Glomerular endothelial cell (primary cell): ENCODE results near the gene NEURL1. TPM values are rescaled to one million over a fixed set of nuclear protein-coding genes. Genes with fewer than 3 reads are reported as not detected.
"Not testable (repeated sequence)": the region's sequence is repeated elsewhere in the genome, so short reads cannot be mapped to it uniquely, and the experiment has no call there.

Experiments used
- DNase-seq: peaks from one replicate; pipeline ENCODE4 v3.0.0-alpha.2; 2011; ENCODE audit warnings: low read depth, low spot score; ENCODE audit errors: extremely low read depth
- total RNA-seq: library from RNA; depleted of rRNA; stranded (reverse); fragments of >200 nt; gene quantifications from 2 replicates; pipeline ENCODE4 v1.2.3, GENCODE V29; 2015

NEURL1 gene
- total RNA-seq, 1 donor from 2014 or later, result 0.47 TPM

- no peak for DNase-seq
These were observed 108.7 kb downstream of the NEURL1 start for GRCh38 chr10:103602028-103602851.

DNA sequence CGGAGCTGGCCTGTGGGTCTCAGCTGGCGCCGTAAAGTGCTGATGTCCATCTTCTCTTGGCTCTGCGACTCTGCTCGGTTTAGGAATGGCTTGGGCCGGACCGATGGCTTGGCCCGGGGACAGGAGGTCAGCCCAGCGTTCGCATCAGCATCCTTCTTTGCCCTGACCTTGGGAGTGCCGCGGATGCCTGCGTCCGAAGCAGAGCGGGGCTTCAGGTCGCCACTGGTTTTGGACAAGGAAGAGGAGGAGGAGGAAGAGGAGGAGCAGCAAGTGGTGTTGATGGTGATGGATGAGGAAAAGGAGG, 109.3 kb downstream of the NEURL1 start:
- DNase-seq, result no peak

DNA sequence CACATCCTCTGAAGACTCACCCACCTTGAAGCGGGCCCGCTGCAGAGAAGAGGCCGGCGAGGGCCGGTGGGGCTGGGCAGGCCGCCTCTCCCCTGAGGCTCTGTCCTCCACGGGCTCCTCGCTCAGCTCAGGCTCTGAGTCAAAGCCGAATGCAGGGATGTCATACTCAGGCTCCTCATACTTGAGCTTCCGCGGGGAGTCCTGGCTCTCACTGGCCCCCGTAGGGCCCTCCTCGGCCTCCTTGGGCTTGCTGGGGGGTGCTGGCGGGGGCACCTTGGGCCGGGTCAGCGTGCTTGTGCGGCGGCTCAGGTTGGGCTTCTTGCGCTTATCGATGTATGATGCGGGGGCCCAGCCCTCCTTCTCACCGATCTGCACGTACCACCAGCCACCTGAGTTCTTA, 109.9 kb downstream of the NEURL1 start:
- no peak for DNase-seq

GRCh38 chr10:103605359-103606096, 112.0 kb downstream of the NEURL1 start:
- DNase-seq, result peak; percentile 5

DNA sequence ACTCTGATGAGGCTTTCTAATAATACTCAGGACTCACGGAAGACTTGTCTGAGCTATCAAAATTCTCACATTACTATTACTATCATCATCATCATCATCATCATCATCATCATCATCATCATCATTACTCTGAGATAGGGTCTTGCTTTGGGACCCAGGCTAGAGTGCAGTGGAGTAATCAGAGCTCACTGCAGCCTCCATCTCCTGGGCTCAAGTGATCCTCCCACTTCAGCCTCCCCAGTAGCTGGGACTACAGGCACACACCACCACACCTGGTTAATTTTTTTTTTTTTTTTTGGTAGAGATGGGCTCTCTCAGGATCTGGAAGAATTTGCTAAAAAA, 112.6 kb downstream of the NEURL1 start:
- not testable (repeated sequence) for DNase-seq

DNA sequence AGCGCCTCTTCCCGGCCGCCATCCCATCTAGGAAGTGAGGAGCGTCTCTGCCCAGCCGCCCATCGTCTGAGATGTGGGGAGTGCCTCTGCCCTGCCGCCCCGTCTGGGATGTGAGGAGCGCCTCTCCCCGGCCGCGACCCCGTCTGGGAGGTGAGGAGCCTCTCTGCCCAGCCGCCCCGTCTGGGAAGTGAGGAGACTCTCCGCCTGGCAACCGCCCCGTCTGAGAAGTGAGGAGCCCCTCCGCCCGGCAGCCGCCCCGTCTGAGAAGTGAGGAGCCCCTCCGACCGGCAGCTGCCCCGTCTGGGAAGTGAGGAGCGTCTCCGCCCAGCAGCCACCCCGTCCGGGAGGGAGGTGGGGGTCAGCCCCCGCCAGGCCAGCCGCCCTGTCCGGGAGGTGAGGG, 113.5 kb downstream of the NEURL1 start:
- not testable (repeated sequence) for DNase-seq

- DNase-seq, result not testable (repeated sequence)
These were observed 114.6 kb downstream of the NEURL1 start for GRCh38 chr10:103608056-103608455.

DNA sequence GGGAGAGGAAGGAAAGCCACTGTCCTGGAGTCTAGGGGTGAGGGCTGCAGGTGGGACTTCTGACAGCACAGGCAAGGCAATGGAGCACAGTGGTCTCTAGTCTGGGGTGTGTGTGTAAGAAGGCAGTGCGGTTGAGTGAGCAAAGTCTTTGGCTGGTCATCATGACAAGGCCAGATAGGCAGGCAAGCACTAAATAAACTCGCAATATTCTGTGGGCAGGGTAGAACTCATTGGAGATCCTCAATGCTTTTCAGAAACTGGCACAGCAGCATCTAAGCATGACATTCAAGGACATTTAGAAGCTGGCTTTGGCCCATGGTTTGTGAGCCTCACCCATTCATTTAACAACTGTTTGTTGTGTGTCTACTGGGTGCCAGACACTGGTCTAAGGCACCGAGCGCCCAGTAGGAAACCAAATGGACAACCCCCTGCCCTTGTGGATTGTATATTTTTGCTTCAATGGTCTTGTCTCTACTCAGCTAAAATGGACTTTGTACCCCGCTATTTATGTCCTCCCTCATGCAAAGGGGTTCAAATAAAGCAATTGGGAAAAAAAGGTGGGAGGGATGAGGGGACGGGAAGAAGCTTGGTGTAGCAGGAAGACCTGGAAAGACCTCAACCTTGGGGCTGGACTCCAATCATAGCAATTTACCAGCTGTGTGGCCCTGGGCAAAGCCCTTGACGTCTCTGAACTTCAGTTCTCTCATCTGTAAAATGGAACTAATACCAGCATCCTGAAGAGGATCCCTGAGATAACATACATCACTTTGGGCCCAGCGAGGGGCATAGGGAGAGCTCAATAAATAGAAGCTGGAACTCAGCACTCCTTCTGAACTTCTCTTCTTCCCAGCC, 116.0 kb downstream of the NEURL1 start:
- no peak for DNase-seq

DNA sequence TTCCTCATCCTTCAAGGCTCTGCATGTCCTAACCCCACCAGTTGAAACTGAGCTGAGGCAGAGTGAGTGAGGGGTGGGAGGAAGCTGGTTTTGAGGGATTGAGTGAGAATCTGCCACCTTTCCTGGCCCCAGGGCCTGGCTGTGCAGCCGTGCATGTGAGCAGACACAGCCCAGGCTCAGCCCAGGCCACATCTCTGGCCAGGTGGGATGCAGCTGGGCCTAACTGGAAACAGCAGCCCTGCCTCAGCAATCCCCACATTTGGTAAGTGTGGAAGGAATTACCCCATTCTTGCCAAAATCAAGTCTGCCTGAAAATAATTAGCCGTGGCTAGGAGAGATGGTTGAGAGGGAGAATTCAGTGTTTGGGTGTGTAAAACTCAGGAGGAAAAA, 116.6 kb downstream of the NEURL1 start:
- DNase-seq, result no peak

DNA sequence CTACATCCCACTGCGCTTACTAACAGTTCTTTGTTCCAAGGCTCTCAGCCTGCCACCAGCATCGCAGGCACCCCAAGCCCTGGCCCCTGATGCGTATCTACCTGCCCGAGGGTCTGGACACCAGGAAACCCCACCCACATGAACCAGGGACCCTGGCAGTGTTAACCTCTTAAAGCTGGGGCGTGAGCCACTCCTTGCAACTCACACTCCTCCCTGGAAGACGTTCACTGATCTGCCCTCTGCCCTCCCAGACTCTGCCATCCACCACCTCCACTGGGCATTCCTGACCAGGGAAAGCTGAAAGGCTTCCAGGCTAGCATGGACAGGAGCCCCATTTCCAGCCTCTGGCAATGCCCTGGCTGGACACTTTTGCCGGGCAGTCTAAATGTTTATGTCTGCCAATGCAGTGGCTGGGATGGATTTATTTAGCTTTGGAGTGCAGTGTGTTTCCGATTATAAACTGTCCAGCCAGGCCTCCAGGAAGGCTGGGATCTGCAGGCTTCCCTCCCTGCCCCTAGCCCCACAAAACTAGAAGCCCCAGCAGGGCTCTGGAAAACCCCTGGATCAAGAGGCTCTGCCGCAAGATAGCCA, 117.5 kb downstream of the NEURL1 start:
- no peak for DNase-seq

- no peak for DNase-seq
These were observed 119.2 kb downstream of the NEURL1 start for GRCh38 chr10:103612462-103613365.

DNA sequence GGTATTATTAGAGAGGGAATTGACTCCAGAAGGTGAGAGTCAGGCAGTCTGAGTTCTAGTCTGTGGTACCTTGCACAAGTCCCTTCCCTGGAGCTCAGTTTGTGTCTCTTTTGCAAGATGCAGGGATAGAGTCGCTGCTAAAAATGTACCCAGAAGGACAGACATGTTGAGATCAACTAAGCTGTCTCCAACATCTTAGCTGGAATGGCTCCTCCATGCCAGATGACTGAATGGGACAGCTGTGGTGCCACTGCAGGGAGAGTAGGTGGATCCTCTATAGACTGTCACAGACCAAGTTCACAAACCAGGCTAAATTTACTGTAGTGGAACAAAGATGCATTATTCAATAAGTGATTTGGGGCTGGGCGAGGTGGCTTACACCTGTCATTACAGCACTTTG, 120.1 kb downstream of the NEURL1 start:
- no peak for DNase-seq

DNA sequence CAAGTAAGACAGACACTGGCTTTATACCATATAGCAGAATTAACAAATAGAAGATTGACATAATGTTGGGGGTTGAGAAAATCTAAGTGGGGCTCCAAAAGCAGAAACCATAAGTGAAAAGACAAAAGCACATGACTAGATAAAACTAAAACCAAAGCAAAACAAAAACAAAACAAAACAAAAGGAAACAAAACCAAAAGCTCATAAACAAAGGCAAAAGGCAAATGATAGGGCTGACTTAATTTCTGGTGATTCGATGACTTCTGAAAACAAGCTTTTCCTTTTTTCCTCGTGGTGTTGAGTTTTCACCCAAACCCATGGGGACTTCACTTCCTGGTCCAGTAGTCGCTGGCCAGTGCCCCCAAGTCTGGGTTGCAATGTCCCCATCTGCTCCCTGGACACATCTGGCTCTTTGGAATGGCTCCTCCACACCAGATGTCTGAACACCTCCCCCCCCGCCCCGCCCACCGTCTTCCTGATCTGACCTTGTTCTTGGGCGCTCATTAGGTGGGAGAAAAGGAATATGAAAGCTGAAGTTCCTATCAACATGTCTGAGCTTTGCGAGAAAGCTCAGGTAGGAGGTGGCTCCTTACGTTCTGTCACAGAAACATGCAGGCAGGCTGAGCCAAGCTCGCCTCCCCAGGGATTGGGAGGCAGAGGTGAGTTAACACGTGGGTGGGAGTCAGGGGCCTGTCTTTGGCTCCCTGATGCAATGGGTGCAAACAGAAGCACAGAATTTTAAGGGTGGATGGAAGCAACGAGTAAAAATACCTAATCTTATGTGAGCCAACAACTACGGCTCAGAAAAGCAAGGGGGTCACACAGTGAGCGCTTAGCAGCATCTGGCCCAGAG, 121.0 kb downstream of the NEURL1 start:
- DNase-seq, result no peak

GRCh38 chr10:103616705-103617601, 123.4 kb downstream of the NEURL1 start:
- no peak for DNase-seq

DNA sequence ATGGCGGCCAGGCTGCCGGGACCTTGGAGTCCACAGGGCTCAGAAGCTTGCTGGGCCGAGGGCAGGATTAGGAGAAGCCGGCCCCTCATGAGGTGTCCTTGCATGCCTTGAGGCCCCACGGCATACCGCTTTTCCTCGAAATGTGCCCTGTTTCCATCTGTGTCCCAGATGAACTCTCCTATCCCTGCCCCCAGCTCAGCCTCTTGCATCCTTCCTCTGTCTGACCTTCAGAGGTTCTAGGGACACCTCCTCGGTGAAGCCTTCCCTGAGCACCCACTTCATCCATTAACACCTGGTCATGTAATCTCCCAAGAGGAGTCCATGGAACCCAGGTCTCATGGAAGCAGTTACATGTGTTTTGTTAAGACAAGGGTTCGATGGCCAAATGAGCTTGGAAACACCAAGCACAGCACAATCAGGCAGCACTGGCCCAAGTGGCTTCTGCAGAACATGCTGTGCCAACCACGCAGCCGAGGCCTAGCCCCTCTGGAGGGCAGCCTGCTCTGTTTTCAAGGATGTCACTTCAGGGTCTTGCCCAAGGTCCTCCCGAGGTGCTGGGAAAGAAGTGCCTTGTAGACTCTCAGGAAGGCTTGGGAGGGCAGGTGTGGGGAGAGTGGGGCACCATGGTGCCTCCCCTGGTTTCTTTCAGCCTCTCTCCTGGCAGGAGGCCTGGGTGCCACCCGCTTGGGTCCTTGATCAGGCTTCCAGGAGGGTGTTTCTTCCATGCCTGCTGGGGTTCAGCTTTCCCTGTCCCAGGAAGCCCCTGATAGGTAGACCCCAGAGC, 124.3 kb downstream of the NEURL1 start:
- no peak for DNase-seq

DNA sequence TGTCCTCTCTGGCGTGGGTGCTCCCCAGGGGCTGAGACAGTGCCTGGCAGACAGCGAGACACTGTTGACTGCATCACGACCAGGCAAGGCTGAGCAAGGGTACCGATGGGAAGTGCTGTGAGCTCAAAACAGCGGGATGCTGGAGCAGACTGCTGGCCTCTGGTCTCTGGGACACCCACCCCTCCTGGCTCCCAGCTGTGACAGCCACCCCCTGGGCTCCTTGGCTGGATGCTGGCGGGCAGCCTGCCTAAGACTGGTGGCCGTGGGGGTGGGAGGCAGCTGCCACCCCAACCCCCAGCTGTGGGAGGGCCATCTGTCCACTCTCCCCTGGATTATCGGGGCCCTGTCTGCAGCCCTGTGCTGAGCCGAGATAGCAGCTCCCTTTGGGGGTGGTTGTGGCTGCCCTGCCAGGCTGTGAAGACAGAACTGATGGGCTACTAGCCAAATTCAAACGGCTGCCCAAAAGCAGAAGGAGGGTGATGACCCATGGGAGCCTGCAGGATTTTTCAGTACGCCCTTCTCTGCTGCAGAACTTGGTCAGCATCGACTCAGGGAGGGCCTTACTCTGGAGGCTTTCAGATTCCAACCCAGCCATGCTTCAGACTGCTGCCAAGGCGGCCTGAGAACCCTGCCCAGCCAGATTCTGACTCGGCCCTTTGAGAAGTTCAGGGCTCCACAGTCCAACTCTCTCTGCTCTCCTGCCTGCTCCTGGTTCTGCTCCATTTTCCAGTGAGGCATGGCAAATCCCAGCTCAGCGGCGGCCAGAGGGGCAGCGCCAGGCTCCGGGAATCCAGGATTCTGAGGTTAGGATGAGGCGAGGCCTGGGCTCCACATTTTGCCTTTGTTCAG, 125.3 kb downstream of the NEURL1 start:
- DNase-seq, result no peak
